ENCODE data around the gene ANTKMT.

The ANTKMT gene

DNA sequence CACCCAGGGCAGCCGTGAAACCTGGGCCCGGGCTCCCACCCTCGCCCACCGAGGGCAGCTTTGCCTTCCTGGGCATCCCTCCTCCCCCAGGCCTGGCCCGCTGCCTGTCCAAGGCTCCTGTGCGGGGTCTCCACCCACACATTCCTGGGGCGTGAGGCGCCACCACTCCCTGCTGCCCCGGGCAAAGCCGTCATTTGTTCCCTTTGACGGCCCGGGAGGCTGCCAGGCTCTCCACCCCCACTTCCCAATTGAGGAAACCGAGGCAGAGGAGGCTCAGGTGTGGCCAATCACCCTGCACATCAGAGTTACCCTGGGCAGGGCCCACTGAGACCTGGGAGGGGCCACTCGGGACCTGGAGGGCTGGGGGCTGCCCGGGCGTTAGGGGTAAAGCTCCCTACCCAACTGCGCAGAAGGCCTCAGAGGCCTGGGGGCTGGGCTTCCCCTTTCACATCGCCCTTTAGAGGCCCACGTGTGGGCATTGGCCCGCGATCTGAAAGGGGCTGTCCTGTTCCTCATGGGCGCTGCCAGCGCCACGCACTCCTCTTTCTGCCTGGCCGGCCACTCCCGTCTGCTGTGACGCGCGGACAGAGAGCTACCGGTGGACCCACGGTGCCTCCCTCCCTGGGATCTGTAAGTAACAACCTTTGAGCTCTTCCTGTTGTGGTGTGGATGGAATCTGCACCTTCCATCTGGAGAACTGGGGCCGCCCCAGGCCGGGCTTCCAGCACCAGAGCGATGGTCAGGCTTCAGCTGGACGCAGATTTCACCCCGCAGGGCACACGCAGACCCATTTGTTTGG lies 39.8 kb downstream of the ANTKMT start, which contains the start of gene MSLN:
MSLN (plus strand) TSS at position 190 of the 799 bp plus-strand sequence. CDS start 1,947 bp downstream, outside the sequence.
- in situ Hi-C loops (cut with MboI; ENCODE audit: low sequenced_read_pairs): no loop called here

DNA sequence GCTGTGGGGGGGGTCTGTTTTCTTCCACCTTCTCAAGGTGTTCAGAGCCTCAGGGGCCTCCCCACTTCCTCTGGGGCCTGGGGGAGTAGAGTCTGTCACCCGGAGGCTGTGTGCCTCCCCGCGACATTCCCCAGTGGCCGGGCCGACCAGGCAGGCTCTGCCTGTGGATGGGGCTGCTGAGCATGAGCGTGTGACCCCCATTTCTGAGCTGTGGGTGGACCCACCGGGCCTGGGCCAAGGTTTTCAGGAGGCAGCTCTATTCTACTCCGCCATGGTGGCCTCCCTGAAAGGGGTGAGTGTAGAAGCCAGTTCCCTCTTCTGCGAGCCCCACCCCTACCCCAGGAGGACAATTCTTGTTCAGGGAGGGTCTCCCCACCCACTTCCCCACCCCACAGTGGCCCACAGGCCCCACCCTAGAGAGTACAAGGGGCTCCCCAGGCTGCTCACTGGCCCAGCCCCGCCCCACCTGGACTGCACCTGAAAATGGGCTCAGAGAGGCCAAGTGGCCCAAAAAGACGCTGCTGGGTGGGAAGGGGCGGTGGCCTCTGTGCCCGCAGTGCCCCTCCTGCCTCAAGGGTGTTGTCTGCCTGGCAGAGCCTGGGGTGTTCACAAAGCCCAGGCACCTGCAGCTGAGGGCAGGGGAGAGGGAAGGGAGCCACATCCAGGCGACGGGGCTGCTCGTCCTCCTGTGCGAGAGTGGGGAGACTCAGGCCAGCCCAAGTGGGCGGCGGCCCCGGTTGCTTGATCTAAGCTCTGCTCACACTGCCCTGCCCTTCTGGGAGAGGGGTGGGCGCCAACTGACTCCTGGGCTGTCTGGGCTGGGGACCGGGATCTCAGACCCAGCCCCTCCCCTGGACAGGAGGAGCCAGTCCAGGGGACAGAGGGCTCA lies 40.9 kb downstream of the ANTKMT start:
- in situ Hi-C loops (cut with MboI; ENCODE audit: low sequenced_read_pairs): no loop called here

DNA sequence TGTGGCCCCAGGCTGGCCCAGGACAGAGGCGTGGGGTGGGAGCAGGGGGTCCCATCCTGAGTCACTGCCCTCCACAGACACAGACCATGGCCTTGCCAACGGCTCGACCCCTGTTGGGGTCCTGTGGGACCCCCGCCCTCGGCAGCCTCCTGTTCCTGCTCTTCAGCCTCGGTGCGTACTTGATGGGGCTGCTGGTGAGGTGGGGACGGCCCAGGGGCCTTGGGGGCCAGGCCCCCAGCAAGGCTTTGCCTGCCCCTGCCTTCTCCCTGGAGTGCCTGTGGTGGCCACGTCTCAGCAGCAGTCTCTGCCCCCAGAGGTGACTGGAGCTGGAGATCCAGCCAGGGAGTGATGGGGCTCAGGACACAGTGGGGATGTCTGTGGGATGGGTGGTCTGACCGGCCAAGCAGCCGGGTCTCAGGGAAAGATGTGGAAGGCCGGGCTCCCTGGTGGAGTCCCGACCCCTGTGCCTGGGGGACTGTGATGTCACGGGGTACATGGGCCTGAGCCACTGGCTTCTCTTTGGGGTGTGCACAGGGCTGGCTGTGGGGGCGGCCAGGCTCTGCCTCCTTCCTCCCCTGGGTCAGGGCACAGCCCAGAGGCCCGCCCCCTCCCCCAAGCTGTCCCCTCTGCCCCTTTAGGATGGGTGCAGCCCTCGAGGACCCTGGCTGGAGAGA lies 41.8 kb downstream of the ANTKMT start:
- in situ Hi-C loops (cut with MboI; ENCODE audit: low sequenced_read_pairs): no loop called here

DNA sequence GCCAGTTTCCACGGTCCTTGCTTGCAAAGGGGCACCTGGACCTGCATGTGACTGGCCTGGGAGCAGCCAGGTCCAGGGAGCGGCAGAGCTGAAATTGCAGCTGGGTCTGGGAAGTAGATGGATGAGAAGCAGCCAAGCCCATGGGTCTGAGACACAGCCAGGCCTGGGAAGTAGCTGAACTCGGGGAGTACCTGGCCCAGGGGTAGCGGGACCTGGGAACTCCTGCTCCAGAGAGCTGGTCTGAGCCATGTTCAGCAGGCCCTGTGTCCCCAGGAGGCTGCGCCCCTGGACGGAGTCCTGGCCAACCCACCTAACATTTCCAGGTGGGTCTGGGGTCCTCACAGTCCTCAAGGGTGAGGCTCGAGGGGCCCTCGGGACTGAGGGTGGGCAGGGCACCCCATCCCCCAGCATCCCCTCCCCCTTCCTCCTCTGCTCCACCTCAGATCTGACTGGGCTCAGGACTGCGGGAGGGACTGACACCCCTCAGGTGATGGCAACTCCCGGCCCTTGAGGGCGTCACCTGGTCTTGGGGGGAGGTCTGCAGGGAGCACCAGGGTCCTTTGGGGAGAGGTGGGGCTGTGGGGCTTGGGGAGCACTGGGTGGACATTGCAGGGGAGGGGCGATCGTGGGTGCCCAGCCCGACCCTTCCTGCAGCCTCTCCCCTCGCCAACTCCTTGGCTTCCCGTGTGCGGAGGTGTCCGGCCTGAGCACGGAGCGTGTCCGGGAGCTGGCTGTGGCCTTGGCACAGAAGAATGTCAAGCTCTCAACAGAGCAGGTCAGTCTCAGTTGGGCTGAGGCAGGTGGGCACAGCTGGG lies 42.6 kb downstream of the ANTKMT start:
- in situ Hi-C loops (cut with MboI; ENCODE audit: low sequenced_read_pairs): no loop called here

DNA sequence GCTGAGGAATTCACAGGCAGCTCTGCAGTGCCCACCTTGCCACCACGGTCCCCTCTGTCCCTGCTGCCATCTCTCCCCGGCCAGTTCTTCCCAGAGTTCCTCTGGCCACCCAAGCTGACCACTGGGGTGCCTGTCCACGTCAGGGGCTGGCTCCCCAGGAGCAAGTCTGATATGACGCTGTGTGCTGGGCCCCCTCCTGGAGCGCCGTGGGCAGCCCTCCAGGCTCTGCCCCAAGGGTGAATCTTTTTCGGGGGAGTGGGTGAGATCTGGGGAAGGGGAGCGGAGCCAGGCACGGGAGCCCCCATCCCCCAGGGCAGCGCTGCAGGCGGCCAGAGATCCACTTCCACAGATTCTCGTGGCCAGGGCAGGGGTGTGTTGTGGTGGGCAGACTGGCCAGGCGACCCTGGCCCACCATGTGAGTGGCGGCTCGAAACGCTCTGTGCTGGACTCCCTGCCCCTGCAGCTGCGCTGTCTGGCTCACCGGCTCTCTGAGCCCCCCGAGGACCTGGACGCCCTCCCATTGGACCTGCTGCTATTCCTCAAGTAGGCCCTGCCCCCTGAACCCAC lies 43.3 kb downstream of the ANTKMT start:
- in situ Hi-C loops (cut with MboI; ENCODE audit: low sequenced_read_pairs): no loop called here

DNA sequence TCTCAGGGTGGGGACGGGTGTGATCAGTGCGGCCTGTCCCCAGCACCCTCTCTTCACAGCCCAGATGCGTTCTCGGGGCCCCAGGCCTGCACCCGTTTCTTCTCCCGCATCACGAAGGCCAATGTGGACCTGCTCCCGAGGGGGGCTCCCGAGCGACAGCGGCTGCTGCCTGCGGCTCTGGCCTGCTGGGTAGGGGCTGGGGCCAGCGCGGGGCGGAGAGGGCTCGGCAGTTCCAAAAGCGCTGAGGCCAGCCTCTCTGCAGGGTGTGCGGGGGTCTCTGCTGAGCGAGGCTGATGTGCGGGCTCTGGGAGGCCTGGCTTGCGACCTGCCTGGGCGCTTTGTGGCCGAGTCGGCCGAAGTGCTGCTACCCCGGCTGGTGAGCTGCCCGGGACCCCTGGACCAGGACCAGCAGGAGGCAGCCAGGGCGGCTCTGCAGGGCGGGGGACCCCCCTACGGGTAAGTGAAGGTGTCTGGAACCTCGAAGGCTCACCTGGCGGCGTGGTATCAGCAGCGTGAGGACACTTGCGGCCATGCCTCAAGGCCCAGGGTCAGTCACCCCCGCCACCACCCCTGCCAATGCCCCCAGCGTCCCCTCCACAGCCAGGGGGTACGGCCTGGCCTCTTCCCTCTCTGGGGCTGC lies 44.0 kb downstream of the ANTKMT start:
- in situ Hi-C loops (cut with MboI; ENCODE audit: low sequenced_read_pairs): no loop called here

DNA sequence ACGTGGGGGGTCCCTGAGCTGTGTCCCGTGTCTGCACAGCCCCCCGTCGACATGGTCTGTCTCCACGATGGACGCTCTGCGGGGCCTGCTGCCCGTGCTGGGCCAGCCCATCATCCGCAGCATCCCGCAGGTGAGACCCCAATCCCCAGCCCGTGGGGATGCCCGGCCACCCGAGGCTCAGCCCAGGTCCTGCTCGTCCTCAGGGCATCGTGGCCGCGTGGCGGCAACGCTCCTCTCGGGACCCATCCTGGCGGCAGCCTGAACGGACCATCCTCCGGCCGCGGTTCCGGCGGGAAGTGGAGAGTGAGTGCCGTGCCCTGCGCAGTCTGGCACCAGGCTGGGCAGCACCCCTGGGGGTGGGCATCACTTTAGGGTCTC lies 44.5 kb downstream of the ANTKMT start:
- in situ Hi-C loops (cut with MboI; ENCODE audit: low sequenced_read_pairs): no loop called here

DNA sequence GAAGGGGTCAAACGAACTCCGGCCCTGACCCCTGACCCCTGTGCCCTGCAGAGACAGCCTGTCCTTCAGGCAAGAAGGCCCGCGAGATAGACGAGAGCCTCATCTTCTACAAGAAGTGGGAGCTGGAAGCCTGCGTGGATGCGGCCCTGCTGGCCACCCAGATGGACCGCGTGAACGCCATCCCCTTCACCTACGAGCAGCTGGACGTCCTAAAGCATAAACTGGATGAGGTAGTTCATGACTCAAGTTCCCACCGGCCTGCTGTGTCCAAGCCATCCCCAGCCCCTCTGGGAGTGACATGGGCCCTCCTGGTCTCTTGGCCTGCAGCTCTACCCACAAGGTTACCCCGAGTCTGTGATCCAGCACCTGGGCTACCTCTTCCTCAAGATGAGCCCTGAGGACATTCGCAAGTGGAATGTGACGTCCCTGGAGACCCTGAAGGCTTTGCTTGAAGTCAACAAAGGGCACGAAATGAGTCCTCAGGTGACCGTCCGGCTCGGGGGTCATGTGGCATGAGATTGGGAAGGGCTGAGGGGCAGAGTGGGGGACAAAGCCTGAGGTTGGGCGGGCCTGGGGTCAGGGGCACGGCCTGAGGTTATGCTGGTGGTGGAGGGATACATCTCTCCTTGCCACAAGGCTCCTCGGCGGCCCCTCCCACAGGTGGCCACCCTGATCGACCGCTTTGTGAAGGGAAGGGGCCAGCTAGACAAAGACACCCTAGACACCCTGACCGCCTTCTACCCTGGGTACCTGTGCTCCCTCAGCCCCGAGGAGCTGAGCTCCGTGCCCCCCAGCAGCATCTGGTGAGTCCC lies 45.3 kb downstream of the ANTKMT start:
- in situ Hi-C loops (cut with MboI; ENCODE audit: low sequenced_read_pairs): no loop called here

DNA sequence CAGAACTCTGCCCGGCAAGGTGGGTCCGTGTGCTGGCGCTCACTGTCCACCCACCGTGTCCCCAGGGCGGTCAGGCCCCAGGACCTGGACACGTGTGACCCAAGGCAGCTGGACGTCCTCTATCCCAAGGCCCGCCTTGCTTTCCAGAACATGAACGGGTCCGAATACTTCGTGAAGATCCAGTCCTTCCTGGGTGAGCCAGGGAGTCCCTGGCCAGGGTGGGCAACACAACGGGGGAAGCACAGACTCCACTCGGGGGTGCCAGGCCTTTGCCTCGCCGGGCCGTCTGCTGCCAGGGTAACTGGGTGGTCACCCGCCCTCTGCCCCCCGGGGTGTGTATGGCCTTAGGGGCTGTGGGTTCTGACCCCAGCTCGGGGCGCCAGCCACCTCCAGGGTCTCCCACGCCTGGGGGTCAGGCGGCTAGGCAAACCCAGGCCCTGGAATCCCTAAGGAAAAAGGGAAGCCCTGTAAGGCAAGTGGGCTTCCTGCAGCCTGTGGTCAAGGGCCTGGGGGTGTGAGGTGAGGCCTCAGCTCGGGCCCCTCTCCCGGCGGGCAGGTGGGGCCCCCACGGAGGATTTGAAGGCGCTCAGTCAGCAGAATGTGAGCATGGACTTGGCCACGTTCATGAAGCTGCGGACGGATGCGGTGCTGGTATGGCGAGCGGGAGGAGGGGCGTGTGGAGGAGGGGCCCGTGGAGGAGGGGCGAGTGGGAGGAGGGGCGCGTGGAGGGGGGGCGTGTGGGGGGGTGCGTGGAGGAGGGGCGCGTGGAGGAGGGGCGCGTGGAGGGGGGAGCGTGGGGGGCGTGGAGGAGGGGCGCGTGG lies 46.1 kb downstream of the ANTKMT start:
- in situ Hi-C loops (cut with MboI; ENCODE audit: low sequenced_read_pairs): no loop called here

DNA sequence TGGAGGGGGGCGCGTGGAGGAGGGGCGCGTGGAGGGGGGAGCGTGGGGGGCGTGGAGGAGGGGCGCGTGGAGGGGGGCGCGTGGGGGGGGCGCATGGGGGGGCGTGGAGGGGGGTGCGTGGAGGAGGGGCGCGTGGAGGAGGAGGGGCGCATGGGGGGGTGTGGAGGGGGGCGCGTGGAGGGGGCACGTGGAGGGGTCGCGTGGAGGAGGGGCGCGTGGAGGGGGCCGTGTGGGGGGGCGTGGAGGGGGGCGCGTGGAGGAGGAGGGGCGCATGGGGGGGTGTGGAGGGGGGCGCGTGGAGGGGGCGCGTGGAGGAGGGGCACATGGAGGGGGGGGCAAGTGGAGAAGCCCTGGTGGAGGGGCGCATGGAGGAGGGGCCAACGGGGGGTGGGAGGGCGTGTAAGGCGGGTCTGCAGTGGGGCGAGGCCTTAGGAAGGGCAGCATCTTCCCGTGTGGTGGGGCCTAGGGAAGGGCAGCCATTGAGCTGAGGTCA lies 46.8 kb downstream of the ANTKMT start:
- in situ Hi-C loops (cut with MboI; ENCODE audit: low sequenced_read_pairs): no loop called here

DNA sequence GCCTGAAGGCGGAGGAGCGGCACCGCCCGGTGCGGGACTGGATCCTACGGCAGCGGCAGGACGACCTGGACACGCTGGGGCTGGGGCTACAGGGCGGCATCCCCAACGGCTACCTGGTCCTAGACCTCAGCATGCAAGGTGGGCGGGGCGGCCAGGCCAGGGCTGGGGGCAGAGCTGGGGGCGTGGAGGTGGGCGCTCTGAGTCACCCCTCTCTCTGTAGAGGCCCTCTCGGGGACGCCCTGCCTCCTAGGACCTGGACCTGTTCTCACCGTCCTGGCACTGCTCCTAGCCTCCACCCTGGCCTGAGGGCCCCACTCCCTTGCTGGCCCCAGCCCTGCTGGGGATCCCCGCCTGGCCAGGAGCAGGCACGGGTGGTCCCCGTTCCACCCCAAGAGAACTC lies 47.5 kb downstream of the ANTKMT start:
- in situ Hi-C loops (cut with MboI; ENCODE audit: low sequenced_read_pairs): no loop called here

DNA sequence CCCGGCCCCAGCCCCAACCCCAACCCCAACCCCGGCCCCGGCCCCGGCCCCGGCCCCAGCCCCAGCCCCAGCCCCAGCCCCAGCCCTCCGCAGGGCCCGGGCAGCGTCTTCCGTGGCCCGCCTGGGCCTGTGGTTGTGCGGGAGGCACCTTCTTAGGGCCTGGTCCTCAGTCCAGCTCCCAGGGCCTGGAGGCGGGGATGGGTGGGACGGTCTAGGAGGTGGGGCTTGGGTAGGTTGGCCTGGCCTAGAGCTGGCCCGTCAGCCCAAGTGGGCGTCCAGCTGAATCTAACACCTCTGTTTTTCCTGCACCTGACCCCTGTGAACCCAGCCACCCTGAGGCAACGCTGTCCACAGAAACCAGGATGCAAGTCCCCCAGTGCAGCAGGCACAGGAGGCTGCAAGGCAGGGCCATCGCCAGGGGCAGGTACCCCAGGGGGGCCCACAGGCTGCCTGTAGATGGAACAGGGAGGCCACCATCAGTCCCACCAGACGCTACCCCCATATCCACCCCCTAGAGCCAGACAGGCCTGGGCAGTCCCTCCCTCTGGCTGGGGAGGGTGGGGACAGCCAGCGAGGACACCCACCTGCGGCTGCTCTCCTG lies 48.3 kb downstream of the ANTKMT start:
- in situ Hi-C loops (cut with MboI; ENCODE audit: low sequenced_read_pairs): no loop called here

DNA sequence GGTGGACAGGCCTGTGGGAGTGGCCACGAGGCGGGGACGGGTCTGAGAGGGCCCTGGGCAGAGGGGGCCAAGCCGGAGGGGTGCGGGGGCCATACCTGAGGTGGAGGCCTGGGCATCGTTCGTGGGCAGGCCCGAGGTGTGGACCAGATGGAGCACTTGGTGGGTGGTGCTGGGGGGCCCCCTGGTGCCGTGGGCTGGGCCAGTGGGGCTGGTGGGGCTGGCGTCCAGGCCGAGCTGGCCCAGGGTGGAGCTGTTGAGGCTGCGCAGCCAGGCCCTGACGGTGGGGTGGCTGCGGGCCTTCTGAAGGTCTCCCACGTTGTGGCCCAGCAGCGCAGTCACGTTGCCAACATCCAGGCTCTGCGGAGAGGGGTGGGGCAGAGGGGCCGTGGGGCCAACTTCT lies 49.0 kb downstream of the ANTKMT start:
- in situ Hi-C loops (cut with MboI; ENCODE audit: low sequenced_read_pairs): no loop called here

DNA sequence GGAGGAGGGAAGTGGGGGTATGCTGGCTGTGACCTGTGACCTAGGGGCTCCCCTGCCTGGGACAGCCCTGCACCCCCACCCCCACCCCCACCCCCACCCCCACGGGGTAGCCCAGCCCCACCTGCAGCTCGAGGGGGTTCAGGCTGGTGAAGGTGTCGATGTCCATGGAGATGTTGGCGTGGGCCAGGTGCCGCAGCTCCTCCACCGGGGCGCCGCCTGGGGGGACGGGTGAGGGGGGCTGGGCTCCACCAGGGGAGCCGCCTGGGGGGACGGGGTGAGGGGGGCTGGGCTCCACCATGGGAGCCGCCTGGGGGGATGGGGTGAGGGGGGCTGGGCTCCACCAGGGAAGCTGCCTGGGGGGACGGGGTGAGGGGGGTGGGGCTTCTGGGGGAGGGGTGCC lies 49.5 kb downstream of the ANTKMT start:
- in situ Hi-C loops (cut with MboI; ENCODE audit: low sequenced_read_pairs): no loop called here
